ENCODE data around the gene SPDYE17. TPM values are rescaled to one million over a fixed set of nuclear protein-coding genes. Genes with fewer than 3 reads are reported as not detected.
"Not testable (repeated sequence)": the region's sequence is repeated elsewhere in the genome, so short reads cannot be mapped to it uniquely, and the experiment has no call there.

SPDYE17 gene
- total and polyA plus RNA-seq, 2 of the 4 experiments (the other 2 are of a cell fraction): not detected

DNA sequence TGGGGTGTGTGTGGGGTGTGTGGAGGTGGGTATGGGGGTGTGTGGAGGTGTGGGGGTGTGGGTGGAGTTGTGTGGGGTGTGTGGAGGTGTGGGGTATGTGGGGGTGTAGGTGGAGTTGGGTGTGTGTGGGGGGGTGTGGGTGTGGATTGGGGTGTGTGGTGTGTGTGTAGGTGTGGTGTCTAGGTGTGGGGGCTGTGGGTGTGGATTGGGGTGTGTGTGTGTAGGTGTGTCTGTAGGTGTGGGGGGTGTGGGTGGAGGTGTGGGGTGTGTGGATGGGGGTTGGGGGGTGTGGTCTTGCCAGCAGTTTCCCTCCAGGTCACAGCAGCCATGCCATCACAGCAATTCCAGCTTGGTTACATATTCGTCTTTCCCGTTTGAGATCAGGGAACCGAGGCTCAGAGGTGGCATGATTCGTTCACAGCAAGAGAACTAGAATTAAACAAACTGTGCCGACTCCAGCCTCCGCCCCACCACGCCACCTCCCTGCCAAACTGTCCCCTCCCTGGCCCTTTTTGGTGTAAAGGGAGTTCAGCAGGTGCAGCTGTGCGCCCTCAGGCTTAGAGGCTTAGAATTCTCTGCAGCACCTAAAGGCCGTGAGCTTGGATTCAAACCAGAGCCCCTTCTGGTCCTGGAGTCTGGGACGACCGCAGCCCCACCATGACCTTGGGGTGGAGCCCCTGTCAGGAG is 33.3 kb downstream of the SPDYE17 start:
- in situ Hi-C loops (cut with MboI; ENCODE audit: low sequenced_read_pairs); H2AK9ac ChIP-seq (replicated peaks; ENCODE audit: low read depth, low read length, poor library complexity); dilution Hi-C loops (cut with HindIII; ENCODE audit: low sequenced_read_pairs, unreplicated experiment); POLR2A ChIA-PET (ENCODE audit: unreplicated experiment); H4K5ac ChIP-seq (ENCODE audit: low read depth, low read length); ATAC-seq (ENCODE audit: low read depth); H3K9me3 ChIP-seq (ENCODE audit: control insufficient read depth, insufficient read depth, low read length); intact Hi-C loops (cut with micrococcal nuclease); H2AK5ac ChIP-seq (ENCODE audit: low read depth, low read length); H3K9me1 ChIP-seq (ENCODE audit: insufficient read depth, low read length); H3K4ac ChIP-seq (ENCODE audit: low read depth, low read length); H3K23ac ChIP-seq (ENCODE audit: low read depth, low read length); H3K36me3 ChIP-seq (ENCODE audit: control insufficient read depth, insufficient read depth, low read length); H2BK20ac ChIP-seq (ENCODE audit: low read depth, low read length); BruUV-seq (replicated peaks); DNase-seq; H3K14ac ChIP-seq (replicated peaks; ENCODE audit: low read depth, low read length); H3K56ac ChIP-seq (ENCODE audit: extremely low read depth, insufficient read depth, low read length); H3K4me3 ChIP-seq (ENCODE audit: insufficient read depth, low read depth, low read length); H4K91ac ChIP-seq (ENCODE audit: insufficient read depth, low read depth, low read length); H2BK120ac ChIP-seq (ENCODE audit: low read depth, low read length); H3K9ac ChIP-seq (ENCODE audit: low read depth, low read length); H3K4me1 ChIP-seq (ENCODE audit: control insufficient read depth, insufficient read depth, low read length); H3K27me3 ChIP-seq (ENCODE audit: control insufficient read depth, insufficient read depth, low read length); H3K4me2 ChIP-seq (ENCODE audit: low read depth, low read length); H3K27ac ChIP-seq (ENCODE audit: insufficient read depth, low read length); H4K8ac ChIP-seq (ENCODE audit: low read depth in 2 of 2, low read length in 2 of 2); H3K18ac ChIP-seq (ENCODE audit: low read depth, low read length); H2BK15ac ChIP-seq (ENCODE audit: low read depth, low read length); CTCF ChIA-PET: not testable (repeated sequence)
- no CpG with 5 or more reads among the region's 11 CpGs for WGBS, 2 experiments (ENCODE audit: extremely low coverage in 2 of 2, insufficient read length in 1 of 2)
- peaks cover 8 to 15% of the 10 kb centered on the region in 2 experiments for H3K79me1 ChIP-seq (ENCODE audit: low read depth in 1 of 2, low read length in 2 of 2)
- peak overlapping the region; percentile 69 for H2BK5ac ChIP-seq (ENCODE audit: low read depth, low read length, poor library complexity, severe bottlenecking)
- H4K20me1 ChIP-seq (ENCODE audit: insufficient read depth, low read length): peaks cover 10% of the 10 kb centered on the region; the same call in 1 of the 2 replicates
- H2AFZ ChIP-seq (replicated peaks; ENCODE audit: low read length, poor library complexity): peak overlapping the region; percentile 51

All from IMR-90 (cell line).